SW480 (cell line): ENCODE data around the gene NME5.
"Not testable (repeated sequence)": the region's sequence is repeated elsewhere in the genome, so short reads cannot be mapped to it uniquely, and the experiment has no call there.

Experiments used
- DNase-seq: peaks from one replicate; pipeline ENCODE4 v3.0.0-alpha.2; 2016; ENCODE audit warnings: low spot score

NME5 gene, protein sequence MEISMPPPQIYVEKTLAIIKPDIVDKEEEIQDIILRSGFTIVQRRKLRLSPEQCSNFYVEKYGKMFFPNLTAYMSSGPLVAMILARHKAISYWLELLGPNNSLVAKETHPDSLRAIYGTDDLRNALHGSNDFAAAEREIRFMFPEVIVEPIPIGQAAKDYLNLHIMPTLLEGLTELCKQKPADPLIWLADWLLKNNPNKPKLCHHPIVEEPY

DNA sequence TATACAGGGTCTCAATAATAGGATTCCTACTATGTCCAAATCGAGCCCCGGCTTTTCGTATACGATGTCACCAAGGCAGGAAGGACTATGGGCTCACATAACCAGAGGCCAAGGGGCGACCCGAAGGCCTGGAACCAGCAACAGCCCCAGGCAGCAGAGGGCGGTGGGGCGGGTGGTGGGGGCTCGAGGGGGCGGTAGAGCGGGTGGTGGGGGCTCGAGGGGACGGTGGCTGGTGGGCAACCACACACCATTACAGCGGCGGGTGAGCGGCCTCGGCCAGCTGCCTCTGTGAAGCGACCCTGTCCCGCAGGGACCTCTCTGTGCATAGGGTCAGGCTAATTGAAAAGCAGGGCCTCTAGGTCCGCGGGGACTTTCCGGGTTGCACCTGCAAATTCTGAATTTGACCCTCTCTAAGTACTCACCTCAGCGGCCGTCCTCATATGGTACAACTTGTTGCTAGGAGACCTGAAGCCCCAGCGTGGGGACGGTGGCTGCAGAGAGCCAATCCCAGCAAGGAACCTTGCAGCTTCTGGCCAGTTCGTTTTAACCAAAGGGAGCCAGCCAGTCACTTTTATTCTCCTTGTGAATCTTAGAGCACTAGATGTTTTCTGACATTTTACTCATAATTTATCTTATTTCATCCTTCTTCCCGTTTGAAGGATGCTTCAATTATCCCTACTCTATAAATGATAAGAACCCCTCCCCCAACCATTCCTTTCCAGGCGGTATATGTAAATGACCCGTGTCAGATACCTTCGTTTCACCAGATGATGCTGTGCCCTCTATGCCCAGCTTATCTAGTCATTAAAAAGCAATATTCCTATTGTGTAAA is at the start of gene NME5:
TSS of gene NME5 (minus strand) at position 480 of the 832 bp plus-strand sequence. CDS start 648 bp downstream, outside the sequence.
- no peak for DNase-seq

DNA sequence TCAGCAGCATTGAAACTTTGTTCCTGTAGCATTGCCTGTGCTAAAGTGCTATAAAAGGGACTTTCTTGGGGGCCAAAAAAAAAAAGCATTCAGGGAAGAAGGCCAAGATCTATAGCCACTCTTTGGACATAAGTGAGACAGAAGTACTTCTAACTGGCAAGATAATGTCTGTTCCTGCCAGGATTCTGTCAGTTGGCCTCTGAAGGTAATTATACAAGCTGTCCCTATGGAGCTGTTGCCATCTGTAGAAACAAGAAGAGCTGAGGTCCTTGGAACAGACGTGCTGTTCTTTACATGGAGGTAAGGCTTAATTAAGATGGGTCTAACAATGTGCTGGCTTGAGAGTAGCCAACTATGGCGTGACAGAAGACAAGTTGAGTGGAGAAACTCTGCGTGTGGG is 49.4 kb upstream of the NME5 start:
- DNase-seq = no peak

DNA sequence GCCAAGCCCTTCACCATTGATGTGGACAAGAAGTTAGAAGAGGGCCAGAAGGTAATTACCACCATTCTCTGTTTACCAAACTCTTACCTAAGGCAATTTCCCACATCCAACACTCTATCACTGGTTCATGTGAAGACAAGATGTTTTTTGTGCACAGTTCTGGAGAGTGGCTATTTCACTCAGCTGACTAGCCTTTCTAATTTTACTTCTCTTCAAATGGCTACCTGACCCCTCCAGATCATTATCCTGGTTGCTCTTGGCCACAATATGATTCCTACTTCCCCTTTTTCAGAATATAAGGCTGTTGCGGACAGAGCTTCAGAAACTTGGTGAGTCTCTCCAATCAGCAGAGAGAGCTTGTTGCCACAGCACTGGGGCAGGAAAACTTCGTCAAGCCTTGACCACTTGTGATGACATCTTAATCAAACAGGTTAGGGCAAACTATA is 46.8 kb upstream of the NME5 start:
- DNase-seq = no peak

DNA sequence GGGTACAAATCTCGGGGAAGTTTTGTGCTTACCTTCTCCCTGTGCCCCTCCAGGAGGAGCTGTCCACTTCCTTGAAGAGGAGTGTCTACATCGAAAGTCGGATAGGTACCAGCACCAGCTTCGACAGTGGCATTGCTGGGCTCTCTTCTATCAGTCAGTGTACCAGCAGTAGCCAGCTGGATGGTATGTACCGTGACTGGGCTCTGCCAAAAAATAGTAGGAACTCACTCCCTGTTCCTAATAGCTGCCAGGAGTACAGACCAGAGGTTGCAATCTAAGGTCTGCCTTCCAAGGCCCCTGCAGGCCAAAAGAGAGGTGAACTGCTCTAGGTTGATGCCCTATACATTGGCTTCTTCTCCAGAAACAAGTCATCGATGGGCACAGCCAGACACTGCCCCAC is 43.6 kb upstream of the NME5 start:
- DNase-seq = no peak

DNA sequence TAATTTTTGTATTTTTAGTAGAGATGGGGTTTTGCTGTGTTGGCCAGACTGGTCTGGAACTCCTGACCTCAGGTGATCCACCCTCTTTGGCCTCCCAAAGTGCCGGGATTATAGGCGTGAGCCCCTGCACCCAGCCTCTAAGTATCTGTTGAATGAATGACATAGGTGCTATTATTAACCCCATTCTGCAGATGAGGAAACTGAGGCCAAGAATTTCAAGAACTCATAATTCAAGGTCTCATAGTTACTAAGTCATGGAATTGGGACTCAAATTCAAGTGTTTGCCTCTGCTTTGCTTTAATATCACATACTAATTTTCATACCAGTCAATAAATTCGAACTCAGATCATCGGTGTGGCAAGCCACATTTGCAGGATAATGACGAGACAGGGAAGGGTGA is 41.6 kb upstream of the NME5 start:
- DNase-seq = no peak

DNA sequence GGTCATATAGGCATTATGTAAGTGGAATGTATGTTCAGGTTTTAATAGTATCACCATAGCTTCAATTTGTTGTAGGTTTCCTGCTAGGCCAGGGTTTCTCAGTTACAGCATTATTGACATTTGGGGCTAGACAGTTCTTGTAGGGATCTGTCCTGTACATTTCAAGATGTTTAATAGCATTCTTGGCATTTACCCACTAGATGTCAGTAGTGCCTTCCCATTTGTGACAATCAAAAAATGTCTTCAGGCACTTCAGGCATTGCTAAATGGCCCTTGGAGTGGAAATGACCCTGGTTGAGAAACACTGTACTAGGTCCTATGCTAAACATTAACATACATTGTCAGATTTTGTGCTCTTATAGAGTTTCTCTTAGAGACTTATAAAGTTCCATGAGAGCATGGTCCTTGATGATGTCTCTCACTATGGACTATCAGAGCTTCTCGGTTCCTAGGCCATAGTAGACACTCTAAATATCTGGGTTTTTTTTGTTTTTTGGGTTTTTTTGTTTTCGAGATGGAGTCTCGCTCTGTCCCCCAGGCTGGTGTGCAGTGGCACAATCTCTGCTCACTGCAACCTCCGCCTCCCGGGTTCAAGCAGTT is 41.1 kb upstream of the NME5 start:
- peak; percentile 75 for DNase-seq

DNA sequence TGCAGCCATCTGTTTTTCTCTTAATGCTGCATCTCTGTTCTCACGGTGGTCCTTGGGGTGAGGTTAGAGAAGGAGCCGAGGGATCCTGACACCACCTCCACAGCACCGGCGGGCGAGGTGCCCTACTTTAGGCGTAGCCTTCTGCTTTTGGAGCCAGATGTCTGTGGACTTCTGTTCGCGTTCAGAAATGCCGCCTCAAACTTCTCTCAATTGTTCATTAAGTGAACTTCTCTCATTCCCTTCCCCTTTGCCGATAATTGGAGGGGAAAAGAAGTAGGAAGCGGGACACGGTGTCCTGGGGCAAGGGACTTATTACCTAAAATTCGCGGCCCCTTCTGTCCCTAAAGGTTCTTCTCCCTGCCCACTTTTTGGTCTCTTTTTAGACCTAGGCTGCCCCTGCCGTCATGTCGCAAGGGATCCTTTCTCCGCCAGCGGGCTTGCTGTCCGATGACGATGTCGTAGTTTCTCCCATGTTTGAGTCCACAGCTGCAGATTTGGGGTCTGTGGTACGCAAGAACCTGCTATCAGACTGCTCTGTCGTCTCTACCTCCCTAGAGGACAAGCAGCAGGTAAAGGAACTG is 40.1 kb upstream of the NME5 start:
- peak; percentile 12 for DNase-seq

DNA sequence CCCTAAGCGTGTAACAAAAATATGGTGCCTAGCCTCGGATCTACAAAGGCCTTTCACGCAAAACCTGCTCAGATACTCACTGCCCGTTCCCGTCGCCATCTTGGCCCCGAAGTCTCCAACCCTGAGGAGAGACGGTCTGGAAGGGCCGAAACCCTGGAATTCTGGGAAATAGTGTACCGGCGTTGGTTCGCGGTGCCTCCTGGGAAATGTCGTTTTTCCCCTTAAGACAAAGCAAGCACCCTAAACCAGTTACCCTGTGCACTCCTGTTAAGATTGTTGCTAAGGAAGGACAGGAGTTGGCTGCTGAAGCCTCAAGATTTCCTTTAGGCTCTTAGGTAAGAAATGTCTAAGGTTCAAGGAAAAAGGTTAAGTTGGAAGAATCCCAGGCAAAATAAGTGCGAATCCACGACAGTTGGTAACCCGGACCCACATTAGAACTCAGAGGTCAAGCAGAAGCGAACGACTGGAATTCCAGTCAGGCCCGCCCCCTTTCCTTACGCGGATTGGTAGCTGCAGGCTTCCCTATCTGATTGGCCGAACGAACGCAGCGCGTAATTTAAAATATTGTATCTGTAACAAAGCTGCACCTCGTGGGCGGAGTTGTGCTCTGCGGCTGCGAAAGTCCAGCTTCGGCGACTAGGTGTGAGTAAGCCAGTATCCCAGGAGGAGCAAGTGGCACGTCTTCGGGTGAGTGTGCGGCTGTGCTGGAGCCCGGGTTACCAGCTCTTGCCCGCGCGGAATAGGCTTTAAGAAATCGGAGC is 39.5 kb upstream of the NME5 start, which contains the start of the genes BRD8 and KIF20A:
TSS of gene BRD8 (minus strand) at position 115 of the 761 bp plus-strand sequence. CDS start at position 99, 16 bp downstream.
TSS of gene KIF20A (plus strand) at position 597 of the 761 bp plus-strand sequence. CDS start 569 bp downstream, outside the sequence.
- DNase-seq = peak; percentile 99

DNA sequence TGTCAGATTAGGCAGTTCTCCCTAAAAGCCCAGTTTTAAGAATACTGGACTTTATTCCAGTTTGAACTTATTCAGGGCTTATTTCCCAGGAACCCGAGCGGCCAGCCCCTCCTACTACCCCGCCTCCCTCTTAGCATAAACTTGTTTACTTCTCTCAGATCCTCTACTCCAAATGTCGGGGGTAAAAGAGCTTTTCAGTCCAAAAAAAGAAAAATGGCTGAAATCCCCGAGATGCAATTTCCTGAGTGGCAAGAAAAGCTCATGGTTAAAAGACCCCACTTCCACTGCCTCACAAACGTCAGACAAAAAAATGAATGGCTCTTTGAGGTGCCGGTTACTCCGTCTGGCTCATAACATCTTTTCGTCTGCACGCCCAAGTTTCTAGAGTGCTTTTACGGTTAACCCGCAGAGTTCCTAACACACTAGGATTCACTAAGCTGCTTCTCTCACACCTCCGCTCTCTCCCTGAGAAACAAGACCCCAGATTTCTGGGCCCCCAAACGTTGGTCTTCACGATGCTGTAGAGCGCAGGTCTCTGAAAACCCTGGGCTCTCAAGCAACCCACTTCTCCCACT is 38.8 kb upstream of the NME5 start:
- DNase-seq = peak; percentile 25

DNA sequence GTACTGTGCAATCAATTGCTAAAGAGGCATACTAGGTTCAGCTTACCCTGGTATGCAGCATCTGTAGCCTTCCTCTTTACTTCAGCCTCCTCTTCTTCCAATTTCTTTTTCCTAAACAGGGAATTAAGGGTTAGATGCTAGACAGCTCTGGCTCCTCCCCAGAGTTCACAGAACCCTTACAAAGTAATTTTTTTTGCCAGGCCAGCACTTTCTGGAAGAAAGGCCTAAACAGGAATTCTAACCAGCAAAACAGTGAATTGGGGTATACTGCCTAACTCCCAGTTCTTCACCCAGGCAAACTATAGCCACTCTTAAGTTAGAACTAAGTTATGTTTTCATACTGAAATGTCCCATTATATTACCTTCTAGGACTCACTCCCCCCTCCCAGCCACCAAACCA is 31.1 kb upstream of the NME5 start:
- no peak for DNase-seq

DNA sequence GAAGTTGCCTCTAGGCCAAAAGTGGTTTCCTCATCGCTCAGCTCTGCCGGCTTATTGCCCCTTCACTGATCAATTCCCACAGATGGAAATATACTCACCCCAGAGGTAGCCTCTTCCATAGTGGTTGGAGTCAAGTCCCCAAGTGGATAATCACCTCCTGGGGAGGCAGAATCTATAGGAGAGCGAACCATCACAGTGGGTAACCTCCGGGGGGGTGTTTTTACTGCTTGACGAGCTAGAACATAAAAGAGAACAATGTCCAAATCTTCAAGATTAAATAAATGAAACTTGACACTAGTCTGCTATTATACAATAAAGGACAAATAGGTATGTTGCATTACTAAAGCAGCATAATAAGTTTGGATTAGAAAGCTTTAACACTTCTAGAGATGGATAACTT is 29.9 kb upstream of the NME5 start:
- DNase-seq = no peak

DNA sequence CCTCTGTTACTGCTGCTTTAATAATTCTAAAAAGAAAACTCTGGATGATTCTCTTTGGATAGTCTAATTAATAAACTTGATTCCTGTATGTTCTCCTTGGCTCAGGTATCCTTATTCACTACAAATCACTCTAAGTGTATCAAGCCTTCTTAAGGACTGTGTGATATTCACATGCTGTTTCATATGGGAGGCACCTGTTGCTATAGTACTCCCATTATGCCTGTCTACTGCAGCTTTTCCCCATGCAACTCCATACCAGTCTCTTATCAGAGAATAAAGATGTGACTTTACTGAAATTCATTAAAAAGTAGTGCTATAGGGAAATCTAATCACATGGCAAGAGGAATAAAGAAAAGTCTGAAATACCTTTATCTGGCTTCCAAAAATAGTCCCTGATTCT is 24.5 kb upstream of the NME5 start:
- DNase-seq = no peak

DNA sequence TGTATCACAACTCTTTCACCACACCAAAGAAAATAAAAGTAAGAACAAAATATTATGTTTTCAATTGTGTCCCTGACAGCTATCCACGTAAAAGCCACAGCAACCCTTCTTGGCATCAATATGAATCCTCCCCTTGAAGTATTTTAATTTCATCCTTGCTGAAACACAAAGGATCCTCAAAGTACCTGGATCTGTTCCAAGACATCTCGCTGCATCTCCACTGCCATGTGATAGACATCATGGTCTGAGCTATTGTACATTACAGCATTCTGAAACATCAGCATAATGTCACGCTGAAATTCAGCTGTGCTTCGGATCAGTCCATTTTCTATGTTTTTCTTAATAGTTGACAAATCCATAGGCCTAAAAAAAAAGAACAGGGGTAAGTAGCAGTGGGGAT is 21.5 kb upstream of the NME5 start:
- DNase-seq = no peak

DNA sequence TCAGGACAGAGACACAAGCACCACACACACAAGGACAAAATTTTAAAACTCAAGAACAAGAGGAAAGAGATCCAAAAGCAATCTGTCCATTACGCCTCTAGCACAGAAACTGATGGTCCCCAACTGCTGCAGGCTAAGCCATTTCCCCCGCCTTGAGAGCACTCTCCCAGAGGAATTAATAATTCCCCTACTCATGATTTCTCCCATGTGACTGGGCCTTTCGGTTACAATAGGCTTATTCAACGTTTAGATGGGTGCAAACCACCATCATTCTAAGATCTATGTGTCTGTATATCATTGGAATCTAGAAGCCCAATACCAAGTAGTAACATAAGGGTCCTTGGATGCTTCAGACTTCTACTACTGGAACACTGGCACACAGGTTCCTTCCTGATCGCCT is 20.4 kb upstream of the NME5 start:
- DNase-seq = no peak

DNA sequence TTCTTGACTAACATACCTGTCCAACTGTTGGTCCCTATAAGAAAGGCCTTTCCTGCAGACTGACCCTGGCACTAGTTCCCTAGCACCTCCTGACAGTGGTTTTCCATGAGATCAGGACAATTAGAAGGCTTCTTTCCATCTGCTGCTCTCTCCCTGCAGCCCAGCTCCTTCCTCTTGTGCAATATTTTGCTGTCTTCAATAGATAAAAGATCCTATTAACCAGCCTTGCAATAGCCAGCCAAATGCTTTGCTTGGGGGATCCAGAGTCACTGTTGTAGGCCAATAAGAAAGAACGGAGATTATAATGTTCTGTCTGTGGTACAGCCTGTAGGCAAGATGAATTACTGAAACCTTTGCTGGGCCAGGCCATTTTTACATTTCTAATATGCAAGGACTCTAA is 18.4 kb upstream of the NME5 start:
- DNase-seq = no peak

DNA sequence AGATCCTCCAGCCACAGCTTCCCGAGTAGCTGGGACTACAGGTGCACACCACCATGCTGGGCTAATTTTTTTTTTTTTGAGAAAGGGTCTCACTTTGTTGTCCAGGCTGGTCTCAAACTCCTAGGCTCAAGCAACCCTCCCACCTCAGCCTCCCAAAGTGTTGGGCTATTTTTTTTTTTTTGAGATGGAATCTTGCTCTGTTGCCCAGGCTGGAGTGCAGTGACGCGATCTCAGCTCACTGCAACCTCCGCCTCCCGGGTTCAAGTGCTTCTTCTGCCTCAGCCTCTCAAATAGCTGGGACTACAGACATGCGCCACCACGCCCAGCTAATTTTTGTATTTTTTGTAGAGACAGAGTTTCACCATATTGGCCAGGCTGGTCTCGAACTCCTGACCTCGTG is 16.7 kb upstream of the NME5 start:
- DNase-seq = not testable (repeated sequence)

DNA sequence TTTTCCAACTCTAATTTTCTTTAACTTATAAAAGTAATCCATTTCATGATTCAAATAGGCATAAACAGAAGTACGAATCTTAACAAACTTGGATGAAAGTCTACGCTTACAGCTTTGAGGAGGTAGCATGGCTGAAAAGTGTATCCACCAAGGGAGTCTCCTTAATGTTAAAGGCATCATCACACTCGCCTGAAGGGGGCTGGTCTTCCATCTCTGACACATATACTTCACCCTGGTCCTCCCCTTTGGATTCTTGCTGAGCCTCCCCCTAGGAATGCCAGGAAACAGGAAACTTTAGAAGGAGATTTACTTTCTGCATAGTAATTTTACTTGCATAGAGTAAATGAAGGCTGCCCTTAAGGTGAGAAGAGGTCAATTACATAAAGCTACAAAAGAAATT is 10.3 kb upstream of the NME5 start:
- DNase-seq = no peak

DNA sequence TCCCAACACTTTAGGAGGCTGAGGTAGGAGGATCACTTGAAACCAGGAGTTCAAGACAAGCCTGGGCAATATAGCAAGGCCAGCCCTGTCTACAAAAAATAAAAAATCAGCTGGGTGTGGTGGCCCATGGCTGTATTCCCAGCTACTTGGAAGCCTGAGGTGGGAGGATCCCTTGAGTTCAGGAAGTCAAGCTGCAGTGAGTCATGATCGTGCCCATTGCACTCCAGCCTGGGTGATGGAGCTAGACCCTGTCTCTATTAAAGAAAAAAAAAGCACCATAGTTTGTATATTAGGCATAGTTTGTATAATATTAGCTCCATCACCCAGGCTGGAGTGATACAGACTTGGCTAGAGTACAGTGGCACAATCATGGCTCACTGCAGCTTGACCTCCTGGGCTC is 9.6 kb upstream of the NME5 start:
- DNase-seq = peak; percentile 65

DNA sequence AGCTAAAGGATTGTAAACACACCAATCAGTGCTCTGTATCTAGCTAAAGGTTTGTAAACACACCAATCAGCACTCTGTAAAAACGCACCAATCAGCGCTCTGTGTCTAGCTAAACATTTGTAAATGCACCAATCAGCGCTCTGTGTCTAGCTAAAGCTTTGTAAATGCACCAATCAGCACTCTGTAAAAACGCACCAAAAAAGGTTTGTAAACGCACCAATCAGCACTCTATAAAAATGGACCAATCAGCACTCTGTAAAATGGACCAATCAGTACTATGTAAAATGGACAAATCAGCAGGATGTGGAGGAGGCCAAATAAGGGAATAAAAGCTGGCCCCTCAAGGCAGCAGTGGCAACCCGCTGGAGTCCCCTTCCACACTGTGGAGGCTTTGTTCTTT is 4.3 kb upstream of the NME5 start:
- not testable (repeated sequence) for DNase-seq

DNA sequence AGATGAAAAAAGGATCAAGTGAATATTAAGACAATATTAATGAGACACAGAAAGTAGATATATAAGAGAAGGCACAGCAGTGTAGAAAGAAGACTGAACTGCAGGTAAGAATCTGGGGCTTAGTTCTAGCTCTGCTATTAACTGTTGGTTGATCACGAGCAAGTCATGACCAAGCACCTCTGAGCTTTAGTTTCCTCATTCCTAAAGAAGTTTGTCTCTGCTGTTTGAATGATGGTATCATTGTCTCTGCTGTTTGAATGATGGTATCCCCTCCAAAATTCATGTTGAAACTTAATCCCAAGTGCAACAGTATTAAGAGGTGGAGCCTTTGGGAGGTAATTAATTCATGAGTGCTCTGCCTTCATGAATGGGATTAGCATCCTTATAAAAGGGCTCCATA is 2.5 kb upstream of the NME5 start:
- no peak for DNase-seq

DNA sequence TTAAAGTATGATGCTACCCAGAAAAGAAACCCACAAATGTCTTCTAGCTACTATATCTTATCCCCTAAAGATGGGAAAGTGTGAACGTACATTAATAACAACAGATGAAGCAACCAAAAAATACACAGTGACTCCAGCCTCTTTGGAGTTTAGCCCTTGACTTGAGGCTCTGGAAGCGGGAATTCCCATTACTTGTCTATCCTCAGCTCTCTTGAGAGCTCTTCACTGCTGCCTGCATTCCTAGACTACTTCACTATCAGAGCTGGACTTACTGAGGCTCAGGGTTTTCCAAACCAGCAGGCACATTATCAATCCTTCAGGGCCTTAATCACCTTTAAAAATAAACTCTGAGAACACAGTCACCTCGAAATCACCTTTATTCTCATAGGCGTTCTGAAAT is 1.0 kb upstream of the NME5 start:
- DNase-seq = no peak

DNA sequence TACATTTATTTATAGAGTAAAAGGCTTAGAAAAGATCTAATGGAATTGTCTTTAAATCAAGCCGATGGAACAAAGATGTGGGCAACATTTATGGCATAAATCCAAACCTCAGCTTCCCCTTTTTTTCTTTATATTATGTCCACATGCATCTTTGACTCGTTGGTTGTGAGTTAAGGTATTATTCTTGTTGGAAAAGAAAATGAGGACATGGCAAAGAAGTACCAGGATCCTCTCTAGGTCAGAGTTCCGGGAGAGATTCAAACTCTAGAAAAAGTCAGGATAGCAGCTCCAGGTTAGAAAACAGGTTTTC is 508 bp upstream of the NME5 start:
- DNase-seq = no peak
